GM21526 (cell line): ENCODE data around the gene SPINK4.

Experiments
- ATAC-seq: cut with Tn5 transposase; IDR thresholded peaks from one replicate; pipeline ENCODE4 v1.9.1; 2021; ENCODE audit warnings: moderate library complexity; ENCODE audit not compliant: unreplicated experiment, low FRiP score

The SPINK4 gene

GRCh38 chr9:33255014-33255413 lies 15.0 kb downstream of the SPINK4 start:
- ATAC-seq: no peak

- no peak for ATAC-seq
These were observed 15.5 kb downstream of the SPINK4 start for GRCh38 chr9:33255471-33255870.

GRCh38 chr9:33256236-33256635 lies 16.3 kb downstream of the SPINK4 start:
- no peak for ATAC-seq

- no peak for ATAC-seq
These were observed 17.3 kb downstream of the SPINK4 start for GRCh38 chr9:33257276-33257675.

- ATAC-seq: no peak
These were observed 20.4 kb downstream of the SPINK4 start for GRCh38 chr9:33260372-33260771.

- peak; percentile 6 for ATAC-seq
These were observed 23.4 kb downstream of the SPINK4 start for GRCh38 chr9:33263131-33264002.

- ATAC-seq: peak; percentile 28
These were observed 24.1 kb downstream of the SPINK4 start for GRCh38 chr9:33264003-33264472.

- ATAC-seq: peak; percentile 79
These were observed 24.7 kb downstream of the SPINK4 start, which contains the start of the genes BAG1 and CHMP5 for GRCh38 chr9:33264473-33265177. Gene BAG1 (minus strand): TSS chr9:33264708. Gene CHMP5 (plus strand): TSS chr9:33265049. CDS start chr9:33265079, 30 bp downstream.

GRCh38 chr9:33265211-33265865 lies 25.4 kb downstream of the SPINK4 start:
- no peak for ATAC-seq

- ATAC-seq: no peak
These were observed 27.3 kb downstream of the SPINK4 start for GRCh38 chr9:33267151-33267767.

- ATAC-seq: no peak
These were observed 30.2 kb downstream of the SPINK4 start for GRCh38 chr9:33270146-33270545.

GRCh38 chr9:33272061-33272460 lies 32.1 kb downstream of the SPINK4 start:
- ATAC-seq: no peak

- ATAC-seq: no peak
These were observed 33.5 kb downstream of the SPINK4 start for GRCh38 chr9:33273266-33273971.

GRCh38 chr9:33273972-33274328 lies 34.0 kb downstream of the SPINK4 start:
- ATAC-seq: no peak

GRCh38 chr9:33277484-33277883 lies 37.5 kb downstream of the SPINK4 start:
- no peak for ATAC-seq

GRCh38 chr9:33285502-33285901 lies 45.5 kb downstream of the SPINK4 start:
- ATAC-seq: no peak

GRCh38 chr9:33287087-33287490 lies 47.1 kb downstream of the SPINK4 start:
- ATAC-seq: no peak

GRCh38 chr9:33288235-33288634 lies 48.3 kb downstream of the SPINK4 start:
- ATAC-seq: no peak

GRCh38 chr9:33288828-33289483 lies 49.0 kb downstream of the SPINK4 start:
- no peak for ATAC-seq
